NCI-H2107 treated with DMSO at 0.1 percent for 48 hours (cell line): ENCODE data around the gene DUSP22.

ENCODE experiments used
- DNase-seq: peaks from one replicate; lab custom pipeline; 2025; ENCODE audit not compliant: unreplicated experiment; lab: John Stamatoyannopoulos, UW

DUSP22 gene

GRCh38 chr6:296151-297122, 4.2 kb downstream of the DUSP22 start:
- no peak for DNase-seq

- no peak for DNase-seq
Measured at GRCh38 chr6:297571-298232, 5.4 kb downstream of the DUSP22 start.

DNA sequence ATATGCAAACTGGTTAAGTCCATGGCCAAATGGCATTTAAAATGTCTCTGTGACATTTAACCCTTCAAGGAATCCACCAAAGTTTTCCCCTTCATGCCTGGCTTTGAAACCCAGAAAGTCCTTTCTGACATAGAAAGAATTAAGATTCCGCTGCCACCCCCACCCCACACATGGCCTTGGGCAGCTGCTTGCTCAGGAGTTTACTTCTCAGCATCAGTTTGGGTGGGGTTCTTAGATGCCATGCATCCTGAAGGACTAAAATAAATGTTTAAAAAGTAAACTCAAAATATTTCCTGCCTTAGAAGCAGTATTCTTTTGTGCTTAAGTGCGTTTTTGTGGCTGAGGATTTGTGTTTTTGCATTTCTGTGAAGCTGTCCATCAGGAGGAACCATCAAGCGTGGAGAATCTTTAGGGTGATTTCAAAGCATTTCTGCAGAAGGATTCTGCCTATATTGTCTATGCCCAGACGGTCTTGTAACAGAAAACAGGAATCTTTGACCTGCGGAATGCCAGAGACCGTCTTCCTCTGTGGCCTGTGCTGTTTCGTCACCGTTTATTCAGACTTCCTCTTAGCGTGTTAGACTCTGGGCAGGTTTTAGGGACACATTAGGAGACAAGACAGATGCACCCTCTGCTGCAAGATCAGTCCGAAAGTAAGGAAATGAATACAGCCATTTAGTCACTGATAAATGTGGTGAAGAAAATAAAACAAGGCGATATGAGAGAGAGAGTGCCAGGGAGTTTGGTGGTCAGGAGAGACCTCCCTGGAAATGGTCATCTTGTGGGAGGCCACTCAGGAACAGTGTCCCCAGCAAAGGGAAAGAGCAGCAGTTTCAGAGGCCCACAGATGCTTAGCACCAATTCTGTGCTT, 6.2 kb downstream of the DUSP22 start:
- no peak for DNase-seq

- no peak for DNase-seq
Measured at GRCh38 chr6:299104-299980, 7.1 kb downstream of the DUSP22 start.

DNA sequence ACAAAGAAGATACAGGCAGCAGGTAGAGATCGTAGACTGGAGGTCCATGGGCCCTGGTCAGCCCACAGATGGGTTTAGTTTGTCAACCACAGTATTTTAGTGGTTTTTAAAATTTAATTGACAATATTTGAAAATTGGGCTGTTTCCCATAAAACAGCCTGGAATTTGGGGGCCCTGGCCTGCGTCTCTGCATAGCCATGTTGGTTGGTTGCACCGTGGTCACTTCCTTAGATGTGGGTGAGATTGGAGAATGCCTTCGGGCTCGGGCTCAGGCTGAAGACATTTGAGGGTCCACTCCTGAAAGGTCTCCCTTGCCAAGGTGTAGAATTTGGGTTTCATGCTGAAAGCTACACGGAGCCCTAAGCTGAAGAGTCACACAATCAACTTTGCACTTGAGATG, 7.7 kb downstream of the DUSP22 start:
- no peak for DNase-seq

DNA sequence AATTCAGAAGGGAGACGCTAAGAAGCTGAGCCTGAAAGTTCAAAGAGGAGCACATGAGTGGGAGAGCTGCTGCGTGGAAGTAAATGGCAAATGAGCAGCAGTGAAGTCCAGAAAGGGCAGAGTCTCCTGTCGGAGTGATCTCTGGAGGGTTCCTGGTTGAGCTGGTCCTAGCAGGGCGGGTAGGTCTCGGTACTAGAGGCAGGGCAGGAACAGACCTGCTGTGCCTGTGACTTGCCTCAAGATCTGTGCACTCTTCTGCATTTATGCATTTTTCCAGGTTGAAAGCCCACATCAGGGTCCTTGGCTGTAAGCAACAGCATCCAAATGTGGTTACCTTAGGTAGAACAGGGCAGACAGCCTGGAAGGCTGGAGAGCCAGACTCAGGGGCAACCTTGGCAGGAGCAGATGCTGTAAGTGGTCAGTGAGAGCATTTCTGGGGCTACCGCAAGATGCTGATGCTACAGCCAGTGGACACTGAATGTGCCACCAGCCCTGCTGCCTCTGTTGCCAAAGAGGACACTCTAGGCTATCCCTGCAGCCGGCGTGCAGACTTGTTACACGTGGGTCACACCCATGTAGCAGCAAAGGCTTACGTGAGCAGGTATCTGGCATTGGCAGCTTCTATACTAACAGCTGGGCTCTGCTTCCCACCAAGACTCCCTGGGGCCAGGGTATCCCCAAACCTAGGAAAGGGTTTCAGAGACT, 8.4 kb downstream of the DUSP22 start:
- no peak for DNase-seq

DNA sequence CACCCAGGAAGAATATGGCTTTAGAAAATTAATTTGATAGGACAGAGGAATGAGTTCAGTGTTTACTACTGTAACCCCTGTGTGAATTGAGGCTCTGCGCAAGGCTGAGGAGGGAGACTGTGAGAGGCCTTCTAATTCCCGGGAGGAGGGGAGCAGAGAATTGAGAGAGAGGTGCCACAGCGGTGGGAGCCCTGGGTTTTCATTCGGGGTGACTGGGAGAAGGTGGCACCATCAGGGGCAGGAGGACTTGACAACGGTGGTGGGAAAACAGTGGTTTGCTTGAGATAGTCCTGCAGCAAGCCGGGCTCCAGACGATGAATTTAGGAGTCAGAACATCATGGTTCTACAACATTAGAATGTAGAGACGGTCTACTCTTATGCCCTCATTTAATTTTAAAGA, 9.2 kb downstream of the DUSP22 start:
- no peak for DNase-seq

DNA sequence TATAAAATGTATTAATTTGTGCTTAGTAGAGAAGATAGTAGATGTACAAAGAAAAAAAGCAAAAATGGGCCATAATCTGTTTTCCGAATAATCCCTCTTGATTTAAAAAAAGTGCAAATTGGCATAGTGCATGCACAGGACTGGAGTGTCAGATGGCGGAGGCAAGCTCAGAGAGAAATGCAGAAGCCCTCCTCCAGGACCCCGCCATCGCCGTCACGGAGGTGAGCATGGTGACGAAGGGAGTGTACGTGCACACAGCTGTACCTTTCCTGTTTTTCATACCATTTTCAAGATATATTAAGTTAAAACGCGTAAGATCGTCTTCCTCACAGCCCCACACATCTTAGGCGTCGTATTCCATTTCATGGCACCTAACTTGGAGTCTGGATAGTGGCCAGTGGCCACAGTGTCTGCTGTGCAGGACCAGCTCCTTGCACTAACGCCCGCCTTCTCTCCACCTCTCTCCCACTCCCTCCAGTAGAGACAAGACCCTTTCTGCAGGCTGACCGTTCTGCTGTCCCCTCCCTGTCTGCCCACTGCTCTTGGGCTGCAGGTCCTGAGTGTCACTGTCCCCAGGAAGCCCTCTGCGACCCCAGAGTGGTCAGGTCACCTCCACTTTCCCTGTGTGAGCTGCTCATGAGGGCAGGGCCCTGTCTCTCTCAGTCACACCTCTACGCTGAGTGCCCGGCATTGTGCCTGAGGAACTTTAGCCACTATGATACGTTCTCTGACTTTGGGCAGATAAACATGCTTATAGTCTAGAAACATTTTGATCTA, 9.8 kb downstream of the DUSP22 start:
- no peak for DNase-seq

DNA sequence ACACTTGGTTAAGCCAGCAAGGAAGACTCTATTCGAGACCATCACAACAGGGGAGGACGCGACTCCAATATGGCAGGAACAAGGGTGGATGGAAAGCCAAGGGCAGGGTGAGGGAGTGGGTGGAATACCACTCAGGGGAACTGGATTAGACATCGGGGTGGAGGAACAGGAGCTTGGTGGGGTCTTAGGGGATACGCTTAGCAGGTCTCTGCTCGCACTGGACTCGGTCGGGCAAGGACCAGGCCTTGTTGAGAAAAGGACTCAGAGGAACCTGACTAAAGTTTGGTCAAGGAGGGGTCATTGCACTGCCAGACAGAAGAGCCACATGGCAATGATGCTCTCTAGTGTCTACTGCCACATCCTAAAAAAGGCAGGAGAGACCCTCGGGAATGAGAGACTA, 10.5 kb downstream of the DUSP22 start:
- DNase-seq, result no peak

- DNase-seq, result no peak
Measured at GRCh38 chr6:303263-303662, 11.0 kb downstream of the DUSP22 start.

- no peak for DNase-seq
Measured at GRCh38 chr6:303948-304558, 11.8 kb downstream of the DUSP22 start.

DNA sequence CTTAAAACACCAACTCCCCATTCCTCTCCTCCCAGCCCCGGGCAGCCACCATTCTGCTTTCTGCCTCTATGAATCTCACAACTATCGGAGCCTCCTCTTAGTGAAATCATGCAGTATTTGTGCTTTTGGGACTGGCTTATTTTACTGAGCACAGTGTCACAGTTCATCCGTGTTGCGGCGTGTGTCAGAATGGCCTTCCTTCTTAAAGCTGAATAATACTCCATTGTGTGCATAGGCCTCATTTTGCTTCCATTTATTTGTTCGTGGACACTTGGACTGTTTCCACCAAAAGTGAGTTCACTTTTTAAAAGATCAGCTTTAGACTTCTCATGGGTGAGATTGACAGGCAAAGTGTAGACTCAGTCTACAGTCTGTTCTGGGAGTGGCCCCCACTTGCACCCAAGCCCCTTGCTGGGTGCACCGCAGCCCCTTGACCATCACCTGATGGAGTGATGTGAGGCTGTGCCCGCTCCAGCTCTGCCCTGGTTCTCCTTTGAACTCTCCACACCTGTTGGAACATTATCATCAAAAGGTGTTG, 12.6 kb downstream of the DUSP22 start:
- DNase-seq, result no peak

DNA sequence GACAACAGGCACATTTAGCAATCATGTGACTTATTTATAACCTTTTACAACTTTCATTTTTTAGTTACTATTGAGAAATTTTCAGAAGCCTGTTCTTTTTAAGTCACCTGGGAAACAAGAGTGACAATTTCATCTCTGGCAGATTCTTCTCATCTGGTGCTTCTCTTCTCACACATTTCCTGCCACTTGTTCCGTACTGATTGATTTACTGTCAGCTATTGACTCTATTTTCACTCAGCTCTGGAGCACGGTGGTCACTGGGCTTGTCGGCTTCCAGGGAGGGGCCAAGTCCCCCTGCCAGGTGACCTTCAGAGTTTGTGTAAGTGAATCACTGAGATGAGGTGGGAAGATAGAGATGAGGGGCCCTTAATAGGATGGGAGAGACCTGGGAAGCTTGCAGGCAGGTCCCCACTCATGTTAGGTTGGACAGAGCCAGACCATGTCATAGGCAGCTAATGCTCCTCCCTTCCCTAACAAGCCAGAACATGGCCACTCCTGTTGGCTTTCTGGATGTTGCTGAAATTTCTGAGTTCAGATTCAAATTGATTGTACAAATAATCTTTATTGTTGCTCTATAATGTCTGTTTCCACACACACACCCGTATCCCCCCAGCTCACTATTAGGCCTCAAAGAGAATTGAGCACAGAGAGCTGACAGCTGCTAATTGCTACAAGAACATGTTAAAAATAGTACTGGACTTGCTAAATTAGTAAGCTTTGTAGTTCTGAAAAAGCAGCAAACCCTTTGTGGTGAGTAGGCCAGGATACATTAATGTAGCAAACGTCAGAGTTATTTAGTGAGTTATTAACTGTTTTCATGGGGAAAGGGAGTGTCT, 13.3 kb downstream of the DUSP22 start:
- no peak for DNase-seq

- no peak for DNase-seq
Measured at GRCh38 chr6:306641-307061, 14.4 kb downstream of the DUSP22 start.

DNA sequence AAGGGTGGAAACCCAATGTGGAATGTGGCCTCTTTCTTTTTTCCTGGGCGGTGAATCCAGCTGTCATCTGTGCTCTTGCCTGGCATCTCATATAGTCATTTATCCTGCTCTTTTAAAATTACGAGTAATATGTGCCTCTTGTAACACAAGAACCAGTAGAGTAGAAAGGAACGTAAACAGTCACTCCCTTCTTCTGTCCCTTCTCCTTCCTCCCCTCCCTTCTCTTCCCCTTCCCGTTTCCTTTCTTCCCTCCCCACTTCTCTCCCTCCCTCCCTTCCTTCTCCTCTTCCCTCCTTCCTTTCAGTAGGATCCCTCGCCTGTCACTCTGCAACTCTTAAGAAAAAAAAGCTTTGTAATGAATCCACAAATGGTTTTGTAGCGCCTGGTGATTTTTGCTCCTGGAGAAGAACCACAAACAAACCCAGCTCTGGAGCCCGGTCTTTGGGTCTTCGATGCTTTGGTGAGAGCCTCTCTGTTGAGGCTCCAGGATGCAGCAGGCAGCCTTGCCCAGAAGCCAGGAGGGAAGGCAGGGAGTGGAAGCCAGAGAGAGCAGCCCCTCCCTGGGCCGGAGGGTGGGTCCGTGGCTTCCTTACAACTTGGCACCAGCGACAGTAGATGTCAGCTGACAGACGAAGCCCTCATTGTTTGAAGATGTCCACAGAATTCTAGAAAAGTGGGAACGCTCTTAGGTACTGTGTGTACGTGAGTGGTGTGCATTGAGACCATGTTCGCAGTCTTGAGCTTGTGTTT, 15.0 kb downstream of the DUSP22 start:
- DNase-seq, result no peak

- no peak for DNase-seq
Measured at GRCh38 chr6:307874-308273, 15.6 kb downstream of the DUSP22 start.

DNA sequence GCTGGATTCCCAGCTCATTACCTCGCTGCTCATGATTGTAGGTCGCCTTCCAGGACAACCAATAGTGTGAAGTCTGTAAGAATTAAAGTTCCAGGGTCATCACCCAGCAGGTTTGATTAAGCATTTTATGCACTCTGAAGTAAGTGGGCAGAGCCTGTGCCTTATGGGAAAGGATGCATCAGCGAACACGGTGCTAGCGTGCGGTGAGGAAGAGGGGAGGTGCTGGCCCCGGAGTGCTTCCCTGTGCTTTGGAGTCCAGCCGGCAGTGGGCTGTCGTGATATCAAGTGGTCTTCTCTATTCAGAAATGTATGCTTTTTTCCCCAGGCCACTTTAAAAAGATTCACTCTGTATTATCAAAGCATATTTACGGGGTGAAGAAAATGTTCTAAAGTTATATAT, 16.0 kb downstream of the DUSP22 start:
- DNase-seq, result no peak
